Non-pigmented ciliary epithelial cell (primary cell): ENCODE data around the gene FBXO27.
A peak's percentile ranks its signal among the peaks of the same experiment; 100 is the strongest.
"Not testable (repeated sequence)": the region's sequence is repeated elsewhere in the genome, so short reads cannot be mapped to it uniquely, and the experiment has no call there.

Source experiments
- DNase-seq: peaks from one replicate; pipeline ENCODE4 v3.0.0-alpha.2; 2010; ENCODE audit warnings: low read depth

Gene FBXO27

GRCh38 chr19:39038098-39038497 lies 5.7 kb upstream of the FBXO27 start:
- DNase-seq: no peak

GRCh38 chr19:39037194-39037593 lies 4.8 kb upstream of the FBXO27 start:
- DNase-seq: no peak

GRCh38 chr19:39036581-39036980 lies 4.2 kb upstream of the FBXO27 start:
- no peak for DNase-seq

- no peak for DNase-seq
These were observed 834 bp downstream of the FBXO27 start for GRCh38 chr19:39031368-39032062.

GRCh38 chr19:39030854-39031367 lies 1.4 kb downstream of the FBXO27 start:
- DNase-seq: no peak

GRCh38 chr19:39024875-39025641 lies 7.3 kb downstream of the FBXO27 start:
- no peak for DNase-seq

- DNase-seq: no peak
These were observed 11.3 kb downstream of the FBXO27 start for GRCh38 chr19:39021063-39021462.

- DNase-seq: no peak
These were observed 14.7 kb downstream of the FBXO27 start for GRCh38 chr19:39017646-39018045.

- no peak for DNase-seq
These were observed 15.3 kb downstream of the FBXO27 start for GRCh38 chr19:39017026-39017425.

- DNase-seq: no peak
These were observed 18.3 kb downstream of the FBXO27 start for GRCh38 chr19:39014037-39014436.

- no peak for DNase-seq
These were observed 23.3 kb downstream of the FBXO27 start for GRCh38 chr19:39009001-39009400.

- DNase-seq: no peak
These were observed 24.2 kb downstream of the FBXO27 start for GRCh38 chr19:39008137-39008536.

GRCh38 chr19:39007096-39007495 lies 25.3 kb downstream of the FBXO27 start:
- no peak for DNase-seq

GRCh38 chr19:39004403-39004802 lies 27.9 kb downstream of the FBXO27 start:
- no peak for DNase-seq

- no peak for DNase-seq
These were observed 28.6 kb downstream of the FBXO27 start for GRCh38 chr19:39003796-39004195.

GRCh38 chr19:39003188-39003587 lies 29.2 kb downstream of the FBXO27 start:
- DNase-seq: no peak

- DNase-seq: no peak
These were observed 31.3 kb downstream of the FBXO27 start for GRCh38 chr19:39001041-39001440.

GRCh38 chr19:38997576-38997975 lies 34.8 kb downstream of the FBXO27 start:
- DNase-seq: not testable (repeated sequence)

- peak; percentile 34 for DNase-seq
These were observed 39.1 kb downstream of the FBXO27 start for GRCh38 chr19:38993271-38993670.

- DNase-seq: no peak
These were observed 41.2 kb downstream of the FBXO27 start for GRCh38 chr19:38990949-38991697.

- not testable (repeated sequence) for DNase-seq
These were observed 42.7 kb downstream of the FBXO27 start for GRCh38 chr19:38989614-38990013.

GRCh38 chr19:38989066-38989605 lies 43.2 kb downstream of the FBXO27 start:
- DNase-seq: no peak
